Uterus (tissue), 4 donors: ENCODE measurements around the gene CEBPE. TPM values are rescaled to one million over a fixed set of nuclear protein-coding genes. Genes with fewer than 3 reads are reported as not detected.

Experiments used
- DNase-seq, 2 donors: peaks; one replicate each; pipeline ENCODE4 v3.0.0-alpha.2; 2019 to 2020
- H3K27ac ChIP-seq, 2 donors: fragments of 200-600 bp; sonication (generic); 1 replicate in 1 of 2; 2 replicates in 1 of 2; pipeline ENCODE4 v1.5.1; 2016 to 2018
- H3K27me3 ChIP-seq, 2 donors: fragments of 200-600 bp; sonication (generic); one replicate each; pipeline ENCODE4 v1.5.1; 2018 to 2019; ENCODE audit warnings: control low read depth in 1 of 2
- H3K36me3 ChIP-seq, 2 donors: fragments of 200-600 bp; sonication (generic); one replicate each; pipeline ENCODE4 v1.5.1; 2019; ENCODE audit warnings: control low read depth in 1 of 2
- H3K4me1 ChIP-seq, 2 donors: fragments of 200-600 bp; sonication (generic); one replicate each; pipeline ENCODE4 v1.5.1; 2018 to 2019; ENCODE audit warnings: control low read depth in 1 of 2
- H3K4me3 ChIP-seq, 2 donors: fragments of 200-600 bp; sonication (generic); 1 replicate in 1 of 2; 2 replicates in 1 of 2; pipeline ENCODE4 v1.5.1; 2018 to 2019; ENCODE audit warnings: mild to moderate bottlenecking in 1 of 2
- H3K9me3 ChIP-seq, 2 donors: fragments of 200-600 bp; sonication (generic); one replicate each; pipeline ENCODE4 v1.5.1; 2019; ENCODE audit warnings: control low read depth in 1 of 2
- CTCF ChIP-seq, 4 experiments: fragments of 200-600 bp in 2 of 4; fragments of 450-650 bp in 2 of 4; sonication (generic) in 2 of 4; IDR thresholded peaks; one replicate each; pipeline ENCODE4 v1.5.1; 2016 to 2019; ENCODE audit warnings: antibody characterized with exemption in 4 of 4, mild to moderate bottlenecking in 2 of 4, moderate library complexity in 1 of 4
- POLR2A ChIP-seq, 2 donors: fragments of 450-650 bp; IDR thresholded peaks; one replicate each; pipeline ENCODE4 v1.6.1; 2016; ENCODE audit warnings: antibody characterized with exemption in 2 of 2, mild to moderate bottlenecking in 1 of 2, moderate library complexity in 1 of 2
- intact Hi-C: fragments of 100-400 bp; cut with DNase I; formaldehyde crosslinking; loops from one replicate; pipeline ENCODE4 v1.15.1; 2023; ENCODE audit warnings: low total_unique reads
- total RNA-seq, 4 donors: library from RNA; depleted of rRNA in 3 of 4; stranded (reverse); fragments of >200 nt in 3 of 4; gene quantifications; one replicate each; pipeline versions ENCODE4 v1.1.0 to v1.2.4, GENCODE V29; 2014 to 2023
- donor health status: DM: yes; HTN: yes; CAD: no.

The CEBPE gene
- total RNA-seq, 4 donors from 2014 or later = not detected

- Histone ChIP-seq H3K27ac (peak overlapping the region; percentile 96), H3K27me3 (no peaks in the 10 kb centered on the region), H3K4me1 (peaks cover 12 to 37% of the 10 kb centered on the region in 2 donors), H3K9me3 (no peaks in the 10 kb centered on the region), H3K4me3 (no peak overlapping the region), H3K36me3 (no peaks in the 10 kb centered on the region)
- intact Hi-C loops = no loop called here
- TF ChIP-seq POLR2A (IDR thresholded peaks at IDR 0.05) = no peak
- no peak for TF ChIP-seq CTCF (IDR thresholded peaks at IDR 0.05)
- peak in 1 of 2 donors; percentile 63 for DNase-seq
These were observed 29.7 kb upstream of the CEBPE start for GRCh38 chr14:23148591-23149249.

GRCh38 chr14:23147676-23148075 is 28.6 kb upstream of the CEBPE start:
- TF ChIP-seq CTCF (IDR thresholded peaks at IDR 0.05) = no peak
- no peak for TF ChIP-seq POLR2A (IDR thresholded peaks at IDR 0.05)
- Histone ChIP-seq H3K27ac (peak overlapping the region; percentile 96), H3K27me3 (no peaks in the 10 kb centered on the region), H3K36me3 (no peaks in the 10 kb centered on the region), H3K4me3 (no peak overlapping the region), H3K4me1 (peaks cover 10 to 29% of the 10 kb centered on the region in 2 donors), H3K9me3 (no peaks in the 10 kb centered on the region)
- peak; percentile 72 to 89 for DNase-seq
- intact Hi-C loops = no loop called here

GRCh38 chr14:23146980-23147379 is 27.9 kb upstream of the CEBPE start:
- Histone ChIP-seq H3K4me1 (peaks cover 12 to 22% of the 10 kb centered on the region in 2 donors), H3K27me3 (no peaks in the 10 kb centered on the region), H3K4me3 (no peak overlapping the region), H3K9me3 (no peaks in the 10 kb centered on the region), H3K27ac (peak overlapping the region; percentile 96), H3K36me3 (no peaks in the 10 kb centered on the region)
- intact Hi-C loops = no loop called here
- TF ChIP-seq POLR2A (IDR thresholded peaks at IDR 0.05) (no peak), CTCF (IDR thresholded peaks at IDR 0.05) (no peak)
- DNase-seq = no peak

GRCh38 chr14:23146351-23146910 is 27.4 kb upstream of the CEBPE start:
- Histone ChIP-seq H3K9me3 (no peaks in the 10 kb centered on the region), H3K4me3 (no peak overlapping the region), H3K27me3 (no peaks in the 10 kb centered on the region), H3K4me1 (peaks cover 12 to 20% of the 10 kb centered on the region in 2 donors), H3K27ac (peak overlapping the region; percentile 96), H3K36me3 (no peaks in the 10 kb centered on the region)
- TF ChIP-seq POLR2A (IDR thresholded peaks at IDR 0.05) (no peak), CTCF (IDR thresholded peaks at IDR 0.05) (no peak)
- no peak for DNase-seq
- intact Hi-C loops = no loop called here

- peaks cover 12 to 20% of the 10 kb centered on the region in 2 donors for H3K4me1 ChIP-seq
- TF ChIP-seq POLR2A (IDR thresholded peaks at IDR 0.05) = no peak
- TF ChIP-seq CTCF (IDR thresholded peaks at IDR 0.05) = no peak
- H3K27me3 ChIP-seq = no peaks in the 10 kb centered on the region
- H3K4me3 ChIP-seq = no peak overlapping the region
- peak; percentile 43 to 78 for DNase-seq
- no peaks in the 10 kb centered on the region for H3K9me3 ChIP-seq
- peak overlapping the region; percentile 96 for H3K27ac ChIP-seq
- intact Hi-C loops = no loop called here
- no peaks in the 10 kb centered on the region for H3K36me3 ChIP-seq
These were observed 26.8 kb upstream of the CEBPE start for GRCh38 chr14:23145794-23146350.
